H1 (cell line): ENCODE data around the gene CDC14B. TPM values are rescaled to one million over a fixed set of nuclear protein-coding genes. Genes with fewer than 3 reads are reported as not detected.

ENCODE experiments used
- CTBP2 ChIP-seq: IDR thresholded peaks from 2 replicates; pipeline ENCODE4 v1.7.0; 2011; ENCODE audit warnings: borderline replicate concordance, mild to moderate bottlenecking, moderate library complexity, mixed read lengths, low read length; ENCODE audit not compliant: insufficient read depth, insufficient read length
- POU5F1 ChIP-seq: IDR thresholded peaks from 2 replicates; pipeline ENCODE4 v1.6.1; 2011; ENCODE audit warnings: low read depth, mild to moderate bottlenecking, low read length, moderate library complexity
- polyA plus RNA-seq, 7 experiments: library from polyadenylated mRNA; depleted of rRNA in 3 of 7; stranded (reverse) in 5 of 7; unstranded in 2 of 7; fragments of >200 nt in 5 of 7; fragments of 200-250 nt in 2 of 7; gene quantifications; 1 replicate in 5 of 7; 2 replicates in 1 of 7; 4 replicates in 1 of 7; pipeline versions ENCODE4 v1.2.1 to v1.2.3, GENCODE V29; 2011 to 2013; ENCODE audit warnings: missing spikeins in 2 of 7, mixed read lengths in 2 of 7
- total RNA-seq: library from RNA; stranded (reverse); fragmentation: NEBNext Ultra II Directional; extraction: Animal tissue kit (Norgen Biotek cat#: 25700); gene quantifications from 2 replicates; pipeline ENCODE4 v1.2.1, GENCODE V29; 2021

Gene CDC14B
- total and polyA plus RNA-seq, 2 of the 8 experiments (the other 6 are each of a cell fraction or from before 2014, with no cell fraction given) = 17.2 to 44.6 TPM

DNA sequence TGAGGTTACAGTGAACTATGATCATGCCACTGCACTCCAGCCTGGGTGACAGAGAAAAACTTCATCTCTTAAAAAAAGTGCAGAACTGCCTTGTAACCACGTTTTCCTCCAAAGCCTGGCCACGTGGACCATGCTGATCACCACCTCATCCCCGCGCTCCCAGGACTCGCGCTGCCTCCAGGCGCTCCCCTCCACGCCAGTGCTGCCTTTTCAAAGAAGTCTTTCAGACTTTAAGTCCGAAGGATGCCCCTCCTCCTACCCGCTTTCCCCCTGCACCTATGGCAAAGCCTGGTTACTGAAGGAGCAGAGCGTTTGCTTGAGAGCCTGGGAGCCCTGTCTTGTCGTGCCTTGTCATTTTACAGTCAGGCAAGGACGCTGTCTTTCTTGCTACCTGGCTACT lies 125.9 kb downstream of the CDC14B start (continued):
- TF ChIP-seq CTBP2 (no peak), POU5F1 (no peak)
